ENCODE measurements around the gene DMTF1. TPM values are rescaled to one million over a fixed set of nuclear protein-coding genes. Genes with fewer than 3 reads are reported as not detected.

DMTF1 gene
- total and polyA plus RNA-seq, 9 of the 15 experiments (the other 6 are each of a cell fraction or from before 2014, with no cell fraction given), result 25.7 to 208 (median 74.7) TPM

GRCh38 chr7:87139514-87139913, 12.7 kb upstream of the DMTF1 start (continued):
- TF ChIP-seq ZNF592 (IDR thresholded peaks at IDR 0.05), result peak; percentile 41
- no peak for TF ChIP-seq ZBTB8A (IDR thresholded peaks at IDR 0.05; ENCODE audit: partially characterized antibody)
- peak; percentile 68; the same call in 1 of the 2 replicates for TF ChIP-seq DMBX1 (CRISPR knock-in tag; IDR thresholded peaks at IDR 0.05; ENCODE audit: borderline replicate concordance)
- no peak for TF ChIP-seq JUND (IDR thresholded peaks at IDR 0.05; ENCODE audit: borderline replicate concordance, low read depth, low read length)
- TF ChIP-seq JUND (tag; IDR thresholded peaks at IDR 0.05; ENCODE audit: borderline replicate concordance, low read depth, low read length), result peak; percentile 17; the same call in 1 of the 3 replicates
- TF ChIP-seq MECOM (CRISPR knock-in tag; IDR thresholded peaks at IDR 0.05), result 0 out of 2 replicates have a peak, but pooled peaks have one; percentile 5
- no peak for TF ChIP-seq XRCC4 (IDR thresholded peaks at IDR 0.05; ENCODE audit: extremely low read depth, insufficient read depth, insufficient read length)
- TF ChIP-seq, protein P1, sequence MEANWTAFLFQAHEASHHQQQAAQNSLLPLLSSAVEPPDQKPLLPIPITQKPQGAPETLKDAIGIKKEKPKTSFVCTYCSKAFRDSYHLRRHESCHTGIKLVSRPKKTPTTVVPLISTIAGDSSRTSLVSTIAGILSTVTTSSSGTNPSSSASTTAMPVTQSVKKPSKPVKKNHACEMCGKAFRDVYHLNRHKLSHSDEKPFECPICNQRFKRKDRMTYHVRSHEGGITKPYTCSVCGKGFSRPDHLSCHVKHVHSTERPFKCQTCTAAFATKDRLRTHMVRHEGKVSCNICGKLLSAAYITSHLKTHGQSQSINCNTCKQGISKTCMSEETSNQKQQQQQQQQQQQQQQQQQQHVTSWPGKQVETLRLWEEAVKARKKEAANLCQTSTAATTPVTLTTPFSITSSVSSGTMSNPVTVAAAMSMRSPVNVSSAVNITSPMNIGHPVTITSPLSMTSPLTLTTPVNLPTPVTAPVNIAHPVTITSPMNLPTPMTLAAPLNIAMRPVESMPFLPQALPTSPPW (CRISPR knock-in tag; IDR thresholded peaks at IDR 0.05), result no peak
- TF ChIP-seq JUN (IDR thresholded peaks at IDR 0.05; ENCODE audit: borderline replicate concordance, low read depth, low read length), result no peak
- no peak for TF ChIP-seq JUN (CRISPR knock-in tag; IDR thresholded peaks at IDR 0.05; ENCODE audit: borderline replicate concordance)
- TF ChIP-seq CXXC5 (CRISPR knock-in tag; IDR thresholded peaks at IDR 0.05), result peak; percentile 14; the same call in 1 of the 2 replicates
- TF ChIP-seq SMAD4 (CRISPR knock-in tag; conservative IDR thresholded peaks at IDR 0.05), result peak; percentile 59; the same call in 1 of the 2 replicates
- TF ChIP-seq TCF3 (CRISPR knock-in tag; IDR thresholded peaks at IDR 0.05), result 0 out of 2 replicates have a peak, but pooled peaks have one; percentile 18

Data from K562 (cell line).